Erythroblast (primary cell): ENCODE measurements around the gene CCL18.

ENCODE experiments used
- GATA1 ChIP-seq: IDR thresholded peaks from 2 replicates; pipeline ENCODE4 v1.6.1; 2011; ENCODE audit warnings: low read depth, mild to moderate bottlenecking, control low read depth, low read length, moderate library complexity
- POLR2A ChIP-seq: IDR thresholded peaks from 2 replicates; pipeline ENCODE4 v1.6.1; 2011; ENCODE audit warnings: mild to moderate bottlenecking, low read length

- TF ChIP-seq POLR2A (no peak), GATA1 (no peak)
These were observed 27.8 kb upstream of the CCL18 start for GRCh38 chr17:36036235-36036634.
